ENCODE measurements around the gene HOXB9.

GRCh38 chr17:48587276-48588073 lies 38.7 kb downstream of the HOXB9 start:
- TF ChIP-seq CTCF (IDR thresholded peaks at IDR 0.05), result no peak
- no peak for TF ChIP-seq POLR2A (IDR thresholded peaks at IDR 0.05)

Measured in testis (tissue), 2 donors.